Neutrophil (primary cell): Measurements from ENCODE around the gene S100A8.
A peak's percentile ranks its signal among the peaks of the same experiment; 100 is the strongest.

ENCODE experiments used
- H3K27ac ChIP-seq: fragments of 200-600 bp; sonication (generic); 2 replicates; pipeline ENCODE4 v1.5.1; 2016; ENCODE audit warnings: mild to moderate bottlenecking, moderate library complexity
- H3K27me3 ChIP-seq: fragments of 200-600 bp; sonication (generic); 2 replicates; pipeline ENCODE4 v1.6.0; 2016; ENCODE audit warnings: mild to moderate bottlenecking
- H3K36me3 ChIP-seq: fragments of 200-600 bp; sonication (generic); 2 replicates; pipeline ENCODE4 v1.5.1; 2017
- H3K4me1 ChIP-seq, 2 experiments: fragments of 200-600 bp in 1 of 2; sonication (generic) in 1 of 2; 1 replicate in 1 of 2; 2 replicates in 1 of 2; pipeline versions ENCODE4 v1.5.1 to v1.6.1; 2013 to 2016; ENCODE audit warnings: low read depth in 1 of 2, low read length in 1 of 2, mild to moderate bottlenecking in 1 of 2, moderate library complexity in 1 of 2; ENCODE audit not compliant: control insufficient read depth in 1 of 2, insufficient read depth in 1 of 2
- H3K4me3 ChIP-seq, 2 experiments: fragments of 200-600 bp in 1 of 2; sonication (generic) in 1 of 2; 1 replicate in 1 of 2; 2 replicates in 1 of 2; pipeline ENCODE4 v1.5.1; 2013 to 2016; ENCODE audit warnings: low read depth in 1 of 2, low read length in 1 of 2, mild to moderate bottlenecking in 1 of 2, moderate library complexity in 1 of 2
- H3K9me3 ChIP-seq: fragments of 200-600 bp; sonication (generic); 2 replicates; pipeline ENCODE4 v1.5.1; 2016
- TF ChIP-seq, protein P1 (sequence below): fragments of 200-600 bp; sonication (generic); IDR thresholded peaks from 2 replicates; pipeline ENCODE4 v1.5.1; 2016; ENCODE audit warnings: antibody characterized with exemption

Gene S100A8

DNA sequence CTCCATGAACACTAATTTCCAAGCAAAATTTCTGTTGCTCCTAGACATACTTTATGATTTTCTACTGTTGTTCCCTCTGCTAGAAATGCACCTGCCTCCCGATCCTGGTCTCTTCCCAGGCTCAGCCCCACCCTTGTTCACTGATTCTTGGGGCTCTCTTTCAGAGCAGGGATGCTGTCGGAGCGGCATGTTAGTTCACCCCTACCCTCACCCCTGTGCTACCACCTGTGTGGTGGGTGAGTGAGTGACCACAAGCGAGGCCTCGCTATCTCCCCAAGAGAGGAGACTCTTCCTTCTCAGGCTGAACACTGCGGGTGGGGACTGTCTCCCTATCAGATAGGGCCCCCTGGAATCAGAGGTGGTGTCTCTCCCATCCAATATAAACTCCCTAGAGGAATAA is 4.9 kb upstream of the S100A8 start:
- Histone ChIP-seq H3K27ac (peak overlapping the region; percentile 100), H3K4me1 (peaks cover 98 to 100% of the 10 kb centered on the region in 2 experiments), H3K36me3 (no peaks in the 10 kb centered on the region), H3K9me3 (no peaks in the 10 kb centered on the region), H3K27me3 (no peaks in the 10 kb centered on the region), H3K4me3 (peak overlapping the region in 1 of 2 experiments; percentile 96)
- TF ChIP-seq, protein P1, sequence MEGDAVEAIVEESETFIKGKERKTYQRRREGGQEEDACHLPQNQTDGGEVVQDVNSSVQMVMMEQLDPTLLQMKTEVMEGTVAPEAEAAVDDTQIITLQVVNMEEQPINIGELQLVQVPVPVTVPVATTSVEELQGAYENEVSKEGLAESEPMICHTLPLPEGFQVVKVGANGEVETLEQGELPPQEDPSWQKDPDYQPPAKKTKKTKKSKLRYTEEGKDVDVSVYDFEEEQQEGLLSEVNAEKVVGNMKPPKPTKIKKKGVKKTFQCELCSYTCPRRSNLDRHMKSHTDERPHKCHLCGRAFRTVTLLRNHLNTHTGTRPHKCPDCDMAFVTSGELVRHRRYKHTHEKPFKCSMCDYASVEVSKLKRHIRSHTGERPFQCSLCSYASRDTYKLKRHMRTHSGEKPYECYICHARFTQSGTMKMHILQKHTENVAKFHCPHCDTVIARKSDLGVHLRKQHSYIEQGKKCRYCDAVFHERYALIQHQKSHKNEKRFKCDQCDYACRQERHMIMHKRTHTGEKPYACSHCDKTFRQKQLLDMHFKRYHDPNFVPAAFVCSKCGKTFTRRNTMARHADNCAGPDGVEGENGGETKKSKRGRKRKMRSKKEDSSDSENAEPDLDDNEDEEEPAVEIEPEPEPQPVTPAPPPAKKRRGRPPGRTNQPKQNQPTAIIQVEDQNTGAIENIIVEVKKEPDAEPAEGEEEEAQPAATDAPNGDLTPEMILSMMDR, result no peak

DNA sequence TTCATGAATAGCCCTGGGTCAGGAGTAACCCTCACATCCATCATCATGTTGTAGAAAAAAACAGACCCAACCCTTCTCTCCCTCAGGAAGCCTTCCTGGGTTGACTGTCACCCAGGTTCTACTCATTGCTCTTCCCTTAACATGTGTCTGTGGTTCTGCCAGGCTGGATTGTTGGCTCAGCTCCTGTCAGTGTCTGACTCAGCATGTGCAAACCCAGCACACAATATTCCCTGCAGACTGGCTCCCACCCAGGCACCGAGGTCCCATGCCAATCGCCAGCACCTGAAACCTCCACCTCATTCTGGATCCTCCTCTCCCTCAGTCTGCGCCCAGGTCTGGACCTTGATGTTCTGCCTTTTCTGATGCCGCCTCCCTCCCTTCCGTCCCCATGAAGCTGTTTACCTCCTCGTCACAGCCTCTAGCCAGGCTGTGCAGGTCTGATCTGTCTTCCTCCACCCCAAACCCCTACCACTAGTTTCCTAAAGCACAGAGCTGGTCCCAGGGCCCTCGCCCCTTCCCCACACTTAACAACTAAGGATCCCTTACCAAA is 4.3 kb upstream of the S100A8 start:
- H3K36me3 ChIP-seq, result peaks cover 5% of the 10 kb centered on the region
- TF ChIP-seq, protein P1, result no peak
- peak overlapping the region; percentile 100 for H3K27ac ChIP-seq
- H3K27me3 ChIP-seq, result no peaks in the 10 kb centered on the region
- peak overlapping the region; percentile 89 to 96 for H3K4me3 ChIP-seq
- H3K4me1 ChIP-seq, result peaks cover 92 to 99% of the 10 kb centered on the region in 2 experiments
- H3K9me3 ChIP-seq, result no peaks in the 10 kb centered on the region

- H3K4me1 ChIP-seq, result peaks cover 89 to 98% of the 10 kb centered on the region in 2 experiments
- H3K36me3 ChIP-seq, result peaks cover 14% of the 10 kb centered on the region
- no peaks in the 10 kb centered on the region for H3K9me3 ChIP-seq
- peak overlapping the region; percentile 89 to 96 for H3K4me3 ChIP-seq
- peak overlapping the region; percentile 100 for H3K27ac ChIP-seq
- TF ChIP-seq, protein P1, result no peak
- H3K27me3 ChIP-seq, result no peaks in the 10 kb centered on the region
Measured at GRCh38 chr1:153394391-153394790, 3.5 kb upstream of the S100A8 start.

DNA sequence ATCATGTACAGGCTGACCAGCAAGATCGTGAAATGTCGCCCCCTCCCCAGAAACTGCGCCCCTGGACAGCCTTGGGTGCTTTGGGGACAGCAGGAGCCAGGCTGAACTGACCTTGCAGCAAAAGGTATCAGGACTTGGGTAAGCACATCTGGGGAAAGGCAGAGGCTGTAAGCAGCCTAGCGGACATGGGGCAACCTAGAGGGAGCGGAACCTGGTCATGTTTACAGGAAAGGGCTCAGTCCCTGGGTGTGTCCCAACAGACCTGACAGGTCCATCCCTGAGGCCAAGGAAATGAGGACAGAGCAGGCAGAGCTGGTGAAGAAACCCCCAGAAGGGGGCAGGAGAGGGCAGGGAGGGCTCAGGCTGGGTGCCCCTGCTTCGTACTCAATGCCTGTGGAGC is 3.1 kb upstream of the S100A8 start:
- Histone ChIP-seq H3K4me3 (peak overlapping the region; percentile 89 to 96), H3K36me3 (peaks cover 17% of the 10 kb centered on the region), H3K9me3 (no peaks in the 10 kb centered on the region), H3K4me1 (peaks cover 89 to 98% of the 10 kb centered on the region in 2 experiments), H3K27ac (peak overlapping the region; percentile 100), H3K27me3 (no peaks in the 10 kb centered on the region)
- TF ChIP-seq, protein P1, result peak; percentile 86

DNA sequence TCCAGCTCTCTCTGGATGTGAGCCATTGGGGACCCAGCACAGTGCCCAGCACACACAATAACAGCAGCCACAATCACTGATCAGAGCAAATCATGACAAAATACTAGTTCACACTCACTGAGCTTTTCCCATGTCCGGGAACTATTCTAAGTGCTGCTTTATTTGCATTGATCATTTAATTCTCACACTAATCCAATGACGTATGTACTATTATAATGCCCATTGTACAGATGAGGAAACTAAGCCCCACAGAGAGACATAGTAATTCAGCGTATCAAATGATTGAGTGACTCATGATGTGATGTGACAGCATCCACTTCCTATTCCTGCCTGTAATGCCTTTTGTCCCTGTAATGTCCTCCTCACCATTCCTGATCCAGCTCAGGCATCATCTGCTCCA is 1.9 kb upstream of the S100A8 start:
- no peaks in the 10 kb centered on the region for H3K9me3 ChIP-seq
- H3K27ac ChIP-seq, result peak overlapping the region; percentile 100
- H3K36me3 ChIP-seq, result peaks cover 17% of the 10 kb centered on the region
- TF ChIP-seq, protein P1, result no peak
- H3K27me3 ChIP-seq, result no peaks in the 10 kb centered on the region
- peaks cover 89 to 98% of the 10 kb centered on the region in 2 experiments for H3K4me1 ChIP-seq
- H3K4me3 ChIP-seq, result peak overlapping the region; percentile 89 to 96
